Measurements from ENCODE around the gene JPH3. TPM values are rescaled to one million over a fixed set of nuclear protein-coding genes. Genes with fewer than 3 reads are reported as not detected.

The JPH3 gene
- polyA plus RNA-seq, 1 donor from 2014 or later = 22.2 TPM

GRCh38 chr16:87690911-87691685 is 88.8 kb downstream of the JPH3 start:
- Histone ChIP-seq H4K20me1 (ENCODE audit: insufficient read depth) (no peaks in the 10 kb centered on the region), H3K4me2 (ENCODE audit: low read length) (no peak overlapping the region), H3K4me3 (ENCODE audit: low read length) (no peak overlapping the region), H3F3A (ENCODE audit: insufficient read depth, low read length, poor library complexity, severe bottlenecking) (no peaks in the 10 kb centered on the region), H3K9ac (ENCODE audit: low read length) (no peak overlapping the region), H3K27me3 (ENCODE audit: insufficient read depth, low read depth, low read length) (no peaks in the 10 kb centered on the region), H3K9me2 (ENCODE audit: insufficient read depth, low read length) (no peaks in the 10 kb centered on the region), H3K9me3 (ENCODE audit: low read length) (no peaks in the 10 kb centered on the region), H3K36me3 (ENCODE audit: insufficient read depth, low read length) (no peaks in the 10 kb centered on the region), H3K27ac (ENCODE audit: low read length) (no peak overlapping the region), H3K79me2 (replicated peaks; ENCODE audit: insufficient read depth, low read length) (no peaks in the 10 kb centered on the region), H2AFZ (ENCODE audit: low read depth, low read length) (no peak overlapping the region)
- TF ChIP-seq MXI1 (conservative IDR thresholded peaks at IDR 0.05; ENCODE audit: poor library complexity, severe bottlenecking) (no peak), POLR2AphosphoS5 (IDR thresholded peaks at IDR 0.05) (no peak), REST (IDR thresholded peaks at IDR 0.05; ENCODE audit: borderline replicate concordance) (no peak), SMC3 (conservative IDR thresholded peaks at IDR 0.05; ENCODE audit: poor library complexity) (no peak), CTCF (IDR thresholded peaks at IDR 0.05; ENCODE audit: poor library complexity, severe bottlenecking) (no peak)

- Histone ChIP-seq H3K36me3 (ENCODE audit: insufficient read depth, low read length) (no peaks in the 10 kb centered on the region), H3K79me2 (replicated peaks; ENCODE audit: insufficient read depth, low read length) (no peaks in the 10 kb centered on the region), H3F3A (ENCODE audit: insufficient read depth, low read length, poor library complexity, severe bottlenecking) (no peaks in the 10 kb centered on the region), H3K9me2 (ENCODE audit: insufficient read depth, low read length) (no peaks in the 10 kb centered on the region), H2AFZ (ENCODE audit: low read depth, low read length) (no peak overlapping the region), H3K27me3 (ENCODE audit: insufficient read depth, low read depth, low read length) (no peaks in the 10 kb centered on the region), H3K4me3 (ENCODE audit: low read length) (no peak overlapping the region), H3K27ac (ENCODE audit: low read length) (no peak overlapping the region), H3K4me2 (ENCODE audit: low read length) (no peak overlapping the region), H4K20me1 (ENCODE audit: insufficient read depth) (no peaks in the 10 kb centered on the region), H3K9ac (ENCODE audit: low read length) (no peak overlapping the region), H3K9me3 (ENCODE audit: low read length) (no peaks in the 10 kb centered on the region)
- no peak for TF ChIP-seq SMC3 (conservative IDR thresholded peaks at IDR 0.05; ENCODE audit: poor library complexity)
- no peak for TF ChIP-seq RAD21 (conservative IDR thresholded peaks at IDR 0.05)
- no peak for TF ChIP-seq CTCF (IDR thresholded peaks at IDR 0.05; ENCODE audit: poor library complexity, severe bottlenecking)
- no peak for TF ChIP-seq POLR2AphosphoS5 (IDR thresholded peaks at IDR 0.05)
- TF ChIP-seq EP300 (conservative IDR thresholded peaks at IDR 0.05; ENCODE audit: poor library complexity, severe bottlenecking) = no peak
- no peak for TF ChIP-seq MXI1 (conservative IDR thresholded peaks at IDR 0.05; ENCODE audit: poor library complexity, severe bottlenecking)
- no peak for TF ChIP-seq TAF1 (IDR thresholded peaks at IDR 0.05; ENCODE audit: low read depth)
Measured at GRCh38 chr16:87691686-87692079, 89.4 kb downstream of the JPH3 start.
